ENCODE results near the gene RAB11FIP4.

GRCh38 chr17:31518478-31518877, 127.0 kb downstream of the RAB11FIP4 start:
- TF ChIP-seq NR3C1 (CRISPR knock-in tag; conservative IDR thresholded peaks at IDR 0.05; ENCODE audit: low read depth) (no peak), ZNF232 (CRISPR knock-in tag; IDR thresholded peaks at IDR 0.05) (no peak), E2F4 (CRISPR knock-in tag; IDR thresholded peaks at IDR 0.05; ENCODE audit: borderline replicate concordance, low read depth) (no peak), TEAD4 (CRISPR knock-in tag; IDR thresholded peaks at IDR 0.05) (no peak), HMGA2 (CRISPR knock-in tag; IDR thresholded peaks at IDR 0.05) (no peak), JUN (CRISPR knock-in tag; IDR thresholded peaks at IDR 0.05) (no peak), FOXP1 (CRISPR knock-in tag; IDR thresholded peaks at IDR 0.05; ENCODE audit: borderline replicate concordance) (no peak), NR1H2 (CRISPR knock-in tag; IDR thresholded peaks at IDR 0.05) (no peak), RELA (CRISPR knock-in tag; IDR thresholded peaks at IDR 0.05; ENCODE audit: borderline replicate concordance) (no peak)
- TF ChIP-seq, protein P1, sequence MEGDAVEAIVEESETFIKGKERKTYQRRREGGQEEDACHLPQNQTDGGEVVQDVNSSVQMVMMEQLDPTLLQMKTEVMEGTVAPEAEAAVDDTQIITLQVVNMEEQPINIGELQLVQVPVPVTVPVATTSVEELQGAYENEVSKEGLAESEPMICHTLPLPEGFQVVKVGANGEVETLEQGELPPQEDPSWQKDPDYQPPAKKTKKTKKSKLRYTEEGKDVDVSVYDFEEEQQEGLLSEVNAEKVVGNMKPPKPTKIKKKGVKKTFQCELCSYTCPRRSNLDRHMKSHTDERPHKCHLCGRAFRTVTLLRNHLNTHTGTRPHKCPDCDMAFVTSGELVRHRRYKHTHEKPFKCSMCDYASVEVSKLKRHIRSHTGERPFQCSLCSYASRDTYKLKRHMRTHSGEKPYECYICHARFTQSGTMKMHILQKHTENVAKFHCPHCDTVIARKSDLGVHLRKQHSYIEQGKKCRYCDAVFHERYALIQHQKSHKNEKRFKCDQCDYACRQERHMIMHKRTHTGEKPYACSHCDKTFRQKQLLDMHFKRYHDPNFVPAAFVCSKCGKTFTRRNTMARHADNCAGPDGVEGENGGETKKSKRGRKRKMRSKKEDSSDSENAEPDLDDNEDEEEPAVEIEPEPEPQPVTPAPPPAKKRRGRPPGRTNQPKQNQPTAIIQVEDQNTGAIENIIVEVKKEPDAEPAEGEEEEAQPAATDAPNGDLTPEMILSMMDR (IDR thresholded peaks at IDR 0.05) = no peak
- TF ChIP-seq, protein P2, sequence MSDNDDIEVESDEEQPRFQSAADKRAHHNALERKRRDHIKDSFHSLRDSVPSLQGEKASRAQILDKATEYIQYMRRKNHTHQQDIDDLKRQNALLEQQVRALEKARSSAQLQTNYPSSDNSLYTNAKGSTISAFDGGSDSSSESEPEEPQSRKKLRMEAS (CRISPR knock-in tag; IDR thresholded peaks at IDR 0.05) = no peak
- TF ChIP-seq, protein P3, sequence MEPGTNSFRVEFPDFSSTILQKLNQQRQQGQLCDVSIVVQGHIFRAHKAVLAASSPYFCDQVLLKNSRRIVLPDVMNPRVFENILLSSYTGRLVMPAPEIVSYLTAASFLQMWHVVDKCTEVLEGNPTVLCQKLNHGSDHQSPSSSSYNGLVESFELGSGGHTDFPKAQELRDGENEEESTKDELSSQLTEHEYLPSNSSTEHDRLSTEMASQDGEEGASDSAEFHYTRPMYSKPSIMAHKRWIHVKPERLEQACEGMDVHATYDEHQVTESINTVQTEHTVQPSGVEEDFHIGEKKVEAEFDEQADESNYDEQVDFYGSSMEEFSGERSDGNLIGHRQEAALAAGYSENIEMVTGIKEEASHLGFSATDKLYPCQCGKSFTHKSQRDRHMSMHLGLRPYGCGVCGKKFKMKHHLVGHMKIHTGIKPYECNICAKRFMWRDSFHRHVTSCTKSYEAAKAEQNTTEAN (CRISPR knock-in tag; IDR thresholded peaks at IDR 0.05) = no peak
- TF ChIP-seq, protein P4, sequence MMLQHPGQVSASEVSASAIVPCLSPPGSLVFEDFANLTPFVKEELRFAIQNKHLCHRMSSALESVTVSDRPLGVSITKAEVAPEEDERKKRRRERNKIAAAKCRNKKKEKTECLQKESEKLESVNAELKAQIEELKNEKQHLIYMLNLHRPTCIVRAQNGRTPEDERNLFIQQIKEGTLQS (CRISPR knock-in tag; conservative IDR thresholded peaks at IDR 0.05) = no peak
- TF ChIP-seq, protein P5, sequence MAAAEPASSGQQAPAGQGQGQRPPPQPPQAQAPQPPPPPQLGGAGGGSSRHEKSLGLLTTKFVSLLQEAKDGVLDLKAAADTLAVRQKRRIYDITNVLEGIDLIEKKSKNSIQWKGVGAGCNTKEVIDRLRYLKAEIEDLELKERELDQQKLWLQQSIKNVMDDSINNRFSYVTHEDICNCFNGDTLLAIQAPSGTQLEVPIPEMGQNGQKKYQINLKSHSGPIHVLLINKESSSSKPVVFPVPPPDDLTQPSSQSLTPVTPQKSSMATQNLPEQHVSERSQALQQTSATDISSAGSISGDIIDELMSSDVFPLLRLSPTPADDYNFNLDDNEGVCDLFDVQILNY (CRISPR knock-in tag; IDR thresholded peaks at IDR 0.05) = no peak

All from WTC11 (cell line).